HG03558 (cell line): ENCODE data around the gene SLC34A3.
"Not testable (repeated sequence)": the region's sequence is repeated elsewhere in the genome, so short reads cannot be mapped to it uniquely, and the experiment has no call there.

Experiments
- ATAC-seq: cut with Tn5 transposase; IDR thresholded peaks from one replicate; pipeline ENCODE4 v1.9.1; 2021; ENCODE audit warnings: moderate number of reproducible peaks; ENCODE audit not compliant: unreplicated experiment; ENCODE audit errors: extremely low read depth

The SLC34A3 gene

GRCh38 chr9:137253717-137254623 is 23.3 kb downstream of the SLC34A3 start:
- no peak for ATAC-seq

DNA sequence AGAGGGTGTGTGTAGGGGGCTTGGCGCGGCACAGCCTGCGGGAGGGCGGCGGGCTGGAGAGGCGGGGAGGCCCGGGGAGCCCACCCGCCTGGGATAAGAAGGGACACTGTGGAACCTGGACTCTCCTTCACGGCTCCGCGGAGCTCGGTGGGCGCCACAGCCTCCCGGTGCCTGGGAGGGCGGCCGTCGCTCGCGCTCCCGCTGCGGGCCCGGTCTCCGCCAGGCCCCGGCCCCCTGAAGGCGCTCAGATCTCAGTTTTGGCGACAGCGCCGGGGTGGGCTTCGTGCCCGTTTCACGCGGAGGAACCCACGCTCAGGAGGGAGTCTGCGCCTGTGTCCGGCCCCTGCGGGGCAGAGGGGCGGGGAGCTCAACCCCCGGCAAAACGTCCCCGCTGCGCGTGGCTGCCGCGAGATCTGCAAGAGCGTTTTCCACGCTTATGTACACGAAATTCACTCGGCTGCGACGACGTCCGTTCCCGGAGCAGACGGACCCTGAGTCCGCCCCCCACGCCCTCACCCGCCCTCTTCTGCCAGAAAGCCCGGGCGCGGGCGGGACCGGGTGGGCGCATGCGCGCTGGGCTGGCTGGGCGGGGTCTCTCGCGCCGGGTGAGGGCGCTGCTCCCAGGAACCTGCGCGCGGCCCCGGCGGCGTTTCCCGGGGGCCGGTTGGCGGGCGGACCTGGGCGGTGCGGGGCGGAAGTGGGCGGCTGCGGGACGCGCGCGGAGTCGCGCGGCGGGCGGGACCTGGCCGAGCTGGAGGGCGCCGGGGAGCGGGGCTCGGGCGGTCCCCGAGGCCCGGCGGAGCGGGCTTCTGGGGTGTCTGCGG is 24.1 kb downstream of the SLC34A3 start, which contains the start of gene NELFB:
NELFB (plus strand) TSS at position 704 of the 824 bp plus-strand sequence.
- peak; percentile 39 for ATAC-seq

GRCh38 chr9:137255448-137256114 is 24.9 kb downstream of the SLC34A3 start:
- ATAC-seq = no peak

DNA sequence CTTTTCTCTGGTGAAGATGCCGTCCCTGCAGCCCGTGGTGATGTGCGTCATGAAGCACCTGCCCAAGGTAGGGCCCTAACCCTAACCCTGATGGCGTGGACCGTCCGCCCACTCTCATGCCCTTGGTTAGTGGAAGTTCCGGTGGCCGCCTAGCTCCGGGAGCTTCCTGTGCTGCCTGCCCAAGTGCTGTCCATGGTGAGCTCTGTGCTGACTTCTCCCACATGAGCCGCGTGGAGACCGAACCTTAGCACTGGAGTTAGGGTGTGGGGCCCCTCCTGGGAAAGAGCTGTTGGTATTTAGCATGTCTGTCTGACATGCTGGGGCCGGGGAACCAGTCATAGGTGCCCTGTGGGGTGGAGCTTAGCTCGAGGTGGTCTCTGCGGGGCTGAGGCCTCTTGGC is 25.7 kb downstream of the SLC34A3 start:
- no peak for ATAC-seq

- no peak for ATAC-seq
Observed at GRCh38 chr9:137256856-137257255, 26.2 kb downstream of the SLC34A3 start.

GRCh38 chr9:137262173-137262908 is 31.6 kb downstream of the SLC34A3 start:
- ATAC-seq = not testable (repeated sequence)

DNA sequence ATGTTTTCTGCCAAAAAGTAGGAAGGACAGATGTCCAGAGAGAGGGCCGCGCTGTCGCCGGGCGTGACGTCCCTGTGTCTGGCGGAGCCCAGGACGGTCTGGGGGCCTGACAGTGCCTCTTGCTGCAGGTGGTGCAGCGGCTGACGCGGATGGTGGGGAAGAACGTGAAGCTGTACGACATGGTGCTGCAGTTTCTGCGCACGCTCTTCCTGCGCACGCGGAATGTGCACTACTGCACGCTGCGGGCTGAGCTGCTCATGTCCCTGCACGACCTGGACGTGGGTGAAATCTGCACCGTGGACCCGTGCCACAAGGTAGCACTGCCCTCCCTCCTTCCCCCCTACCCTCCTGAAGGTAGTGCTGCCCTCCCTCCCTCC is 32.2 kb downstream of the SLC34A3 start:
- no peak for ATAC-seq

- no peak for ATAC-seq
Observed at GRCh38 chr9:137263506-137263905, 32.8 kb downstream of the SLC34A3 start.

GRCh38 chr9:137264067-137264466 is 33.4 kb downstream of the SLC34A3 start:
- no peak for ATAC-seq

DNA sequence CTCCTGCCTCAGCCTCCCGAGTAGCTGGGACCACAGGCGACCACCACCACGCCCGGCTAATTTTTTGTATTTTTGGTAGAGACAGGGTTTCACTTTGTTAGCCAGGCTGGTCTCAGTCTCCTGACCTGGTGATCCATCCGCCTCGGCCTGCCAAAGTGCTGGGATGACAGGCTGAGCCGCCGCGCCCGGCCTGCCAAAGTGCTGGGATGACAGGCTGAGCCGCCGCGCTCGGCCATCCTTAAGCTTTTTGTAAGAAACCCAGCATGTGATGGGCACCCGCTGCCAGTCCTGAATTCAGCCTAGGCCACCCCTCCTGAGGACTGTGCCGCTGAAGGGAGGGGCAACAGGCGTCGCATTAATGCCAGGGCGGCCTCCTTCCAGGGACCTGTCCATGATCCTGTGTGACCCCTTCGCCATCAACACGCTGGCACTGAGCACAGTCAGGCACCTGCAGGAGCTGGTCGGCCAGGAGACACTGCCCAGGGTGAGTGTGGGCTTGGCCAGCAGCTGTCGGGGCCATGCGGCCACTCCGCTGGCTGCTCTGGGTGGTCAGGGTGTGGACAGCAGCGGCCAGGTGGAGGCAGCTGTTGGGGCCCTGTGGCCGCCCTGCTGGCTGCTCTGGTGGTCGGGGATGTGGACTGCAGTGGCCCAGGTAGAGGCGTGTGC is 34.9 kb downstream of the SLC34A3 start:
- ATAC-seq = no peak

- ATAC-seq = no peak
Observed at GRCh38 chr9:137266162-137266527, 35.4 kb downstream of the SLC34A3 start.

DNA sequence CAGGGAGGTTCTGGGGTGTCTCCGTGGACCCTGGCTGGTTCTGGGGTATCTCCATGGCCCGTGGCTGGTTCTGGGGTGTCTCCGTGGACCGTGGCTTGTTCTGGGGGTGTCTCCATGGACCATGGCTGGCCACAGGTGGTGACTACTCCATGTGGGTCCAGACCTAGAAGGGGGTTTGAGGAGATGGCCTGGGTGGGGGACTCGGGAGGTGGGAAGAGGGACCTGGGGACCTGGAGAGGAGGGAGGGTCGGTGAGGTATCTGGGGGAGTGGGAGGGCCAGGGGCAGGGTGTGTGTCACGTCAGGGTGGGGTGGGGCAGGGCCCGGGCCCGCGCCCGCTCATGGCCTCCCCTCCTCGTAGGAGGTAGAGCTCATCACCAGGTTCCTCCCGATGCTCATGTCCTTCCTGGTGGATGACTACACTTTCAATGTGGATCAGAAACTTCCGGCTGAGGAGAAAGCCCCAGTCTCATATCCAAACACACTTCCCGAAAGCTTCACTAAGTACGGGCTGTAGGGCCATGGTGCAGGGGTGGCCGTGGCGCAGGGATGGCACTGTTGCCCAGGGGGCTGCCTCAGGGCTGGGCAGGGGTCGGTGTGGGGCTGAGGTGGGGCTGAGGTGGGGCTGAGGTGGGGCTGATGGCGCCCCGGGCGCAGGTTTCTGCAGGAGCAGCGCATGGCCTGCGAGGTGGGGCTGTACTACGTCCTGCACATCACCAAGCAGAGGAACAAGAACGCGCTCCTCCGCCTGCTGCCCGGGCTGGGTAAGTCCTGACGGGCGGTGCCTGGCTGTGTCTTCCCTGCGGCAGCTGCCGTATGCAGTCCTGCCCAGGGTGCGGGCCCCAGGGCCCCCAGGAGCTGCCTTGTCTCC is 36.1 kb downstream of the SLC34A3 start:
- ATAC-seq = no peak

DNA sequence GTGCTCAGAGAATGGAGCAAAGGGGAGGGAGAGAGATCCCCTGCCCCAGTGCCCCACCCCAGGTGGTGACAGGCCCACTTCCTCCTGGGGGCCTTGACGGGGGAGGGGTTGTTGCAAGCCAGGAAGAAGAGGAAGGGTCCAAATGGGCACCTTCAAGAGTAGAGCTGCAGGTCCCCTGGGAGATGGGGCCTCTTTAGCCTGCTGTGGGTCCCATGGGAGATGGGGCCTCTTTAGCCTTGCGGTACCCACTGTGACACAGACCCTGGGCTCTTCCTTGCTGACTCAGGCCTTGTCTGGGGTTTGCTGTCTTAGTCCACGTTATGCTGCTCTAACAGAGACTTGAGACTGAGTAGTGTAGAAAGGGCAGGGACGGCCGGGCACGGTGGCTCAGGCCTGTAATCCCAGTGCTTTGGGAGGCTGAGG is 37.2 kb downstream of the SLC34A3 start:
- no peak for ATAC-seq

DNA sequence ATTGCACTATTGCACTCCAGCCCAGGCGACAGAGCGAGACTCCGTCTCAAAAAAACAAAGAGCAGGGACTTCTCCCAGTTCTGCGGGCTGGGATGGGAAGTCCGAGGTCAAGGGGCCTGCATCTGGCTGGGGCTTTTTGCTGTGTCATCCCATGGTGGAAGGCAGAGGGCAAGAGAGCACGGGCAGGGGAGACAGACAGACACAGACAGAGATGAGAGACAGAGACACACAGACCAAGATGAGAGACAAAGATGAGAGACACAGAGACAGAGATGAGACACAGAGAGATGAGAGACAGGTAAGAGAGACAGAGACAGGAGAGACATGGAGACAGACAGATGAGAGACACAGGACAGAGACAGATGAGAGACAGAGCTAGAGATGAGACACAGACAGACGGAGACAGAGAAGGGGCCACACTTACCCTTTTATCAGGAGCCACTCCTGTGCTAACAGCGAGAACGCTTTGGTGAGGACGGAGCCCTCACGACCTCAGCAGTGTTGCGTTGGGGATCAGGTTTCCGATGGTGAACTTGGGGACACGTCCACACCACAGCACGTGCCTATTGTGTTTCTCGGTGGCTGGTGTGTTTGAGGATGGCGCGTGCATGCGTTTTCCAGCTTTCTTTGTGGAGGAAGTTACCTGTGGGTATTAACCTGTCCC is 38.0 kb downstream of the SLC34A3 start:
- no peak for ATAC-seq

- no peak for ATAC-seq
Observed at GRCh38 chr9:137269231-137269772, 38.6 kb downstream of the SLC34A3 start.

- ATAC-seq = no peak
Observed at GRCh38 chr9:137270929-137271695, 40.4 kb downstream of the SLC34A3 start.

- no peak for ATAC-seq
Observed at GRCh38 chr9:137271696-137272076, 41.0 kb downstream of the SLC34A3 start.
